Stimulated activated naive B cell treated with anti-CD40 and anti-IgM and Interleukin-4, amounts not matched to agents 10 μg/mL and 1 μg/mL and 100 μg/mL, for 72 hours (primary cell): Measurements from ENCODE around the gene OXCT2.
A peak's percentile ranks its signal among the peaks of the same experiment; 100 is the strongest.

Experiments used
- ATAC-seq, 2 donors: fragments of 150-1000 bp; cut with Tn5 transposase; replicated peaks; 2 replicates each; pipeline ENCODE4 v1.10.0; 2021; ENCODE audit warnings: moderate library complexity in 1 of 2
- DNase-seq: peaks from one replicate; pipeline ENCODE4 v3.0.0; 2021
- H3K27ac Mint-ChIP-seq: one replicate; pipeline ENCODE4 v1.8.0; 2022; ENCODE audit warnings: mild to moderate bottlenecking, mixed read lengths
- H3K27me3 Mint-ChIP-seq, 2 donors: one replicate each; pipeline ENCODE4 v1.8.0; 2022; ENCODE audit warnings: mixed read lengths in 2 of 2
- H3K36me3 Mint-ChIP-seq, 2 donors: one replicate each; pipeline ENCODE4 v1.8.0; 2022; ENCODE audit warnings: mixed read lengths in 2 of 2, mild to moderate bottlenecking in 1 of 2
- H3K4me1 Mint-ChIP-seq, 2 donors: one replicate each; pipeline ENCODE4 v1.8.0; 2022; ENCODE audit warnings: mixed read lengths in 2 of 2, mild to moderate bottlenecking in 1 of 2
- H3K4me3 Mint-ChIP-seq, 2 donors: one replicate each; pipeline ENCODE4 v1.8.0; 2022; ENCODE audit warnings: mild to moderate bottlenecking in 2 of 2, mixed read lengths in 2 of 2, moderate library complexity in 1 of 2
- H3K9me3 Mint-ChIP-seq, 2 donors: one replicate each; pipeline ENCODE4 v1.8.0; 2022; ENCODE audit warnings: mixed read lengths in 2 of 2, mild to moderate bottlenecking in 1 of 2

Gene OXCT2

GRCh38 chr1:39726600-39726999 is 44.5 kb downstream of the OXCT2 start:
- peaks cover 6 to 10% of the 10 kb centered on the region in 2 donors for H3K4me1 Mint-ChIP-seq
- no peak for DNase-seq
- peaks cover 54 to 77% of the 10 kb centered on the region in 2 donors for H3K27me3 Mint-ChIP-seq
- peaks cover 0 to 1% of the 10 kb centered on the region in 2 donors for H3K9me3 Mint-ChIP-seq
- no peaks in the 10 kb centered on the region for H3K36me3 Mint-ChIP-seq
- no peak for ATAC-seq
- no peak overlapping the region for H3K4me3 Mint-ChIP-seq
- no peak overlapping the region for H3K27ac Mint-ChIP-seq

GRCh38 chr1:39722495-39722894 is 48.7 kb downstream of the OXCT2 start:
- Mint-ChIP-seq H3K27ac (no peak overlapping the region), H3K4me3 (no peak overlapping the region)

GRCh38 chr1:39721664-39722063 is 49.5 kb downstream of the OXCT2 start:
- DNase-seq (no peak), ATAC-seq (no peak)
- Mint-ChIP-seq H3K27me3 (peaks cover 25 to 53% of the 10 kb centered on the region in 2 donors), H3K4me3 (no peak overlapping the region), H3K36me3 (no peaks in the 10 kb centered on the region), H3K9me3 (no peaks in the 10 kb centered on the region), H3K27ac (no peak overlapping the region), H3K4me1 (peaks cover 0 to 2% of the 10 kb centered on the region in 2 donors)

More at GRCh38 chr1:39722495-39722894, 48.7 kb downstream of the OXCT2 start:
- peaks cover 2 to 4% of the 10 kb centered on the region in 2 donors for H3K4me1 Mint-ChIP-seq
- DNase-seq: no peak
- no peaks in the 10 kb centered on the region for H3K9me3 Mint-ChIP-seq
- H3K36me3 Mint-ChIP-seq: no peaks in the 10 kb centered on the region
- no peak for ATAC-seq
- peaks cover 30 to 55% of the 10 kb centered on the region in 2 donors for H3K27me3 Mint-ChIP-seq

GRCh38 chr1:39720094-39720999 is 50.8 kb downstream of the OXCT2 start:
- Mint-ChIP-seq H3K27ac (no peak overlapping the region), H3K9me3 (no peaks in the 10 kb centered on the region), H3K36me3 (no peaks in the 10 kb centered on the region), H3K4me3 (no peak overlapping the region), H3K27me3 (peaks cover 24 to 49% of the 10 kb centered on the region in 2 donors), H3K4me1 (peaks cover 0 to 2% of the 10 kb centered on the region in 2 donors)
- ATAC-seq (peak; percentile 58 to 74), DNase-seq (no peak)
